GM23338 (cell line): ENCODE data around the gene WNT9A. TPM values are rescaled to one million over a fixed set of nuclear protein-coding genes. Genes with fewer than 3 reads are reported as not detected.

ENCODE experiments used
- ATAC-seq: fragments of 200-7000 bp; cut with Tn5 transposase; 3 replicates; pipeline ENCODE4 v1.9.1; 2020
- DNase-seq: peaks from one replicate; pipeline ENCODE4 v3.0.0-alpha.2; 2015; ENCODE audit warnings: low spot score
- H2AFZ ChIP-seq: fragments of 200-600 bp; sonication (generic); 2 replicates; pipeline ENCODE4 v1.8.0; 2016; ENCODE audit warnings: antibody characterized with exemption, mild to moderate bottlenecking, moderate library complexity
- H3F3A ChIP-seq: fragments of 200-600 bp; sonication (generic); replicated peaks from 2 replicates; pipeline ENCODE4 v1.8.0; 2017; ENCODE audit warnings: antibody characterized with exemption, mixed run types, low read depth
- H3K27ac ChIP-seq: fragments of 200-600 bp; sonication (generic); 2 replicates; pipeline ENCODE4 v1.6.1; 2016; ENCODE audit warnings: low read depth
- H3K27me3 ChIP-seq: fragments of 200-600 bp; sonication (generic); 2 replicates; pipeline ENCODE4 v1.8.0; 2016; ENCODE audit warnings: mild to moderate bottlenecking, mixed run types, moderate library complexity; ENCODE audit not compliant: insufficient read depth
- H3K36me3 ChIP-seq: fragments of 200-600 bp; sonication (generic); 2 replicates; pipeline ENCODE4 v1.8.0; 2016; ENCODE audit warnings: mild to moderate bottlenecking; ENCODE audit not compliant: insufficient read depth
- H3K4me1 ChIP-seq: fragments of 200-600 bp; sonication (generic); 2 replicates; pipeline ENCODE4 v1.8.0; 2016; ENCODE audit warnings: mild to moderate bottlenecking, moderate library complexity; ENCODE audit not compliant: insufficient read depth
- H3K4me2 ChIP-seq: fragments of 200-600 bp; sonication (generic); 2 replicates; pipeline ENCODE4 v1.7.1; 2017; ENCODE audit warnings: mixed run types
- H3K4me3 ChIP-seq: fragments of 200-600 bp; sonication (generic); 2 replicates; pipeline ENCODE4 v1.6.1; 2016; ENCODE audit warnings: mixed run types
- H3K79me2 ChIP-seq: fragments of 200-600 bp; sonication (generic); replicated peaks from 2 replicates; pipeline ENCODE4 v1.8.0; 2017; ENCODE audit warnings: mild to moderate bottlenecking; ENCODE audit not compliant: insufficient read depth
- H3K9me2 ChIP-seq: fragments of 200-600 bp; sonication (generic); 2 replicates; pipeline ENCODE4 v1.8.0; 2017; ENCODE audit not compliant: insufficient read depth
- H4K20me1 ChIP-seq: fragments of 200-600 bp; sonication (generic); replicated peaks from 2 replicates; pipeline ENCODE4 v1.8.0; 2017; ENCODE audit warnings: mild to moderate bottlenecking; ENCODE audit not compliant: insufficient read depth
- H3K27ac Mint-ChIP-seq: 2 replicates; pipeline ENCODE4 v1.8.0; 2020; ENCODE audit warnings: inconsistent platforms, mild to moderate bottlenecking, moderate library complexity, mixed read lengths
- H3K27me3 Mint-ChIP-seq: 3 replicates; pipeline ENCODE4 v1.8.0; 2022; ENCODE audit warnings: low read depth, mild to moderate bottlenecking, moderate library complexity, mixed read lengths, inconsistent platforms; ENCODE audit not compliant: insufficient read depth, poor library complexity
- H3K36me3 Mint-ChIP-seq: 3 replicates; pipeline ENCODE4 v1.8.0; 2021; ENCODE audit warnings: low read depth, mild to moderate bottlenecking, inconsistent platforms, moderate library complexity, mixed read lengths
- H3K4me1 Mint-ChIP-seq: 3 replicates; pipeline ENCODE4 v1.8.0; 2020; ENCODE audit warnings: mild to moderate bottlenecking, inconsistent platforms, mixed read lengths
- H3K4me3 Mint-ChIP-seq: 3 replicates; pipeline ENCODE4 v1.8.0; 2021; ENCODE audit warnings: moderate library complexity, mild to moderate bottlenecking, inconsistent platforms, mixed read lengths
- H3K9me3 Mint-ChIP-seq: 3 replicates; pipeline ENCODE4 v1.8.0; 2020; ENCODE audit warnings: moderate library complexity, mild to moderate bottlenecking, inconsistent platforms, mixed read lengths
- CREB1 ChIP-seq: fragments of 250-450 bp; sonication (Bioruptor Pico); IDR thresholded peaks from 2 replicates; pipeline ENCODE4 v1.5.0; 2020; ENCODE audit warnings: low read depth, mild to moderate bottlenecking, moderate library complexity
- POLR2AphosphoS5 ChIP-seq: IDR thresholded peaks from 2 replicates; pipeline ENCODE4 v1.6.1; 2016; ENCODE audit warnings: antibody characterized with exemption, low read depth
- ZNF331 ChIP-seq: fragments of 250-450 bp; sonication (Bioruptor Pico); IDR thresholded peaks from 2 replicates; pipeline ENCODE4 v1.5.0; 2020; ENCODE audit warnings: low read depth, mild to moderate bottlenecking, moderate library complexity
- polyA plus RNA-seq: library from polyadenylated mRNA; unstranded; fragments of >200 nt; fragmentation: Nextera tagmentation; extraction: Ambion mirVana; gene quantifications from 2 replicates; pipeline ENCODE4 v1.2.1, GENCODE V29; 2016
- total RNA-seq: library from RNA; depleted of rRNA; stranded (reverse); fragments of >200 nt; shearing (Covaris generic); gene quantifications from 2 replicates; pipeline ENCODE4 v1.2.3, GENCODE V29; 2014
- TF ChIP-seq, protein P1 (sequence below): fragments of 250-450 bp; sonication (Bioruptor Pico); IDR thresholded peaks from 2 replicates; pipeline ENCODE4 v1.5.0; 2020; ENCODE audit warnings: mild to moderate bottlenecking, moderate library complexity
- TF ChIP-seq, protein P2 (sequence below): IDR thresholded peaks from 2 replicates; pipeline ENCODE4 v1.6.1; 2016; ENCODE audit warnings: antibody characterized with exemption

WNT9A gene
- total and polyA plus RNA-seq, 2 experiments from 2014 or later, result 0.06 to 2.0 TPM

DNA sequence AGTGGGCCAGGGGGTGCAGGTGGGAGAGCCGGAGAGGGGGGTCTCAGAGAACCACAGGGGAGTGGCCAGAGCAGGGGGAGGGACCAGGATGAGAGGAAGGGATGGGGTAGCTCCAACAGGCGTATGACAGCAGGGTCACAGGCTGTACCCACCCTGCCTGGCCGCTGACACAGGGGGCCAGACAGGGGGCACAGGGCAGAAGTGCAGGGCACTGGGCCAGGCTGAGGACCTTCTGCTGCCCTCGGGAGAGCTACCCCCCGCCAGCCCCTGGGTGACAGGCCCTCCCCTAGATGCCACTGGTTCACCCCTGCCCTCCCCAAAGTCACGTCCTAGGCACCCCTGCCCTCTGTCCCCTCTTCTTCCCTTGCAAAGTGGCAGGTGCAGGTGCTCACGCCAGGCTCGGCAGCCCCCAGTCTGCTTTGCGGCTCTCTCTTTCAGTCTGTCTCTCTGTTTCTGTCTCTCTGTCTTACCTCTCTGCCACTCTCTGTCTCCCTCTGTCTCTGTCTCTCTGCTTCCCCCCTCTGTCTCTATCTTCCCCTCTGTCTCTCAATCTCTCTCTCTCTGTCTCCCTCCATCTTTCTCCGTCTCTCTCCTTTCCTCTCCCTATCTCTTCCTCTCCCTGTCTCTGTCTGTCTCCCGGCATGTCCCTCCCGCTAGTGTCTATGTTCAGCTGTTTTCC is 48.5 kb downstream of the WNT9A start (continued):
- TF ChIP-seq, protein P1, sequence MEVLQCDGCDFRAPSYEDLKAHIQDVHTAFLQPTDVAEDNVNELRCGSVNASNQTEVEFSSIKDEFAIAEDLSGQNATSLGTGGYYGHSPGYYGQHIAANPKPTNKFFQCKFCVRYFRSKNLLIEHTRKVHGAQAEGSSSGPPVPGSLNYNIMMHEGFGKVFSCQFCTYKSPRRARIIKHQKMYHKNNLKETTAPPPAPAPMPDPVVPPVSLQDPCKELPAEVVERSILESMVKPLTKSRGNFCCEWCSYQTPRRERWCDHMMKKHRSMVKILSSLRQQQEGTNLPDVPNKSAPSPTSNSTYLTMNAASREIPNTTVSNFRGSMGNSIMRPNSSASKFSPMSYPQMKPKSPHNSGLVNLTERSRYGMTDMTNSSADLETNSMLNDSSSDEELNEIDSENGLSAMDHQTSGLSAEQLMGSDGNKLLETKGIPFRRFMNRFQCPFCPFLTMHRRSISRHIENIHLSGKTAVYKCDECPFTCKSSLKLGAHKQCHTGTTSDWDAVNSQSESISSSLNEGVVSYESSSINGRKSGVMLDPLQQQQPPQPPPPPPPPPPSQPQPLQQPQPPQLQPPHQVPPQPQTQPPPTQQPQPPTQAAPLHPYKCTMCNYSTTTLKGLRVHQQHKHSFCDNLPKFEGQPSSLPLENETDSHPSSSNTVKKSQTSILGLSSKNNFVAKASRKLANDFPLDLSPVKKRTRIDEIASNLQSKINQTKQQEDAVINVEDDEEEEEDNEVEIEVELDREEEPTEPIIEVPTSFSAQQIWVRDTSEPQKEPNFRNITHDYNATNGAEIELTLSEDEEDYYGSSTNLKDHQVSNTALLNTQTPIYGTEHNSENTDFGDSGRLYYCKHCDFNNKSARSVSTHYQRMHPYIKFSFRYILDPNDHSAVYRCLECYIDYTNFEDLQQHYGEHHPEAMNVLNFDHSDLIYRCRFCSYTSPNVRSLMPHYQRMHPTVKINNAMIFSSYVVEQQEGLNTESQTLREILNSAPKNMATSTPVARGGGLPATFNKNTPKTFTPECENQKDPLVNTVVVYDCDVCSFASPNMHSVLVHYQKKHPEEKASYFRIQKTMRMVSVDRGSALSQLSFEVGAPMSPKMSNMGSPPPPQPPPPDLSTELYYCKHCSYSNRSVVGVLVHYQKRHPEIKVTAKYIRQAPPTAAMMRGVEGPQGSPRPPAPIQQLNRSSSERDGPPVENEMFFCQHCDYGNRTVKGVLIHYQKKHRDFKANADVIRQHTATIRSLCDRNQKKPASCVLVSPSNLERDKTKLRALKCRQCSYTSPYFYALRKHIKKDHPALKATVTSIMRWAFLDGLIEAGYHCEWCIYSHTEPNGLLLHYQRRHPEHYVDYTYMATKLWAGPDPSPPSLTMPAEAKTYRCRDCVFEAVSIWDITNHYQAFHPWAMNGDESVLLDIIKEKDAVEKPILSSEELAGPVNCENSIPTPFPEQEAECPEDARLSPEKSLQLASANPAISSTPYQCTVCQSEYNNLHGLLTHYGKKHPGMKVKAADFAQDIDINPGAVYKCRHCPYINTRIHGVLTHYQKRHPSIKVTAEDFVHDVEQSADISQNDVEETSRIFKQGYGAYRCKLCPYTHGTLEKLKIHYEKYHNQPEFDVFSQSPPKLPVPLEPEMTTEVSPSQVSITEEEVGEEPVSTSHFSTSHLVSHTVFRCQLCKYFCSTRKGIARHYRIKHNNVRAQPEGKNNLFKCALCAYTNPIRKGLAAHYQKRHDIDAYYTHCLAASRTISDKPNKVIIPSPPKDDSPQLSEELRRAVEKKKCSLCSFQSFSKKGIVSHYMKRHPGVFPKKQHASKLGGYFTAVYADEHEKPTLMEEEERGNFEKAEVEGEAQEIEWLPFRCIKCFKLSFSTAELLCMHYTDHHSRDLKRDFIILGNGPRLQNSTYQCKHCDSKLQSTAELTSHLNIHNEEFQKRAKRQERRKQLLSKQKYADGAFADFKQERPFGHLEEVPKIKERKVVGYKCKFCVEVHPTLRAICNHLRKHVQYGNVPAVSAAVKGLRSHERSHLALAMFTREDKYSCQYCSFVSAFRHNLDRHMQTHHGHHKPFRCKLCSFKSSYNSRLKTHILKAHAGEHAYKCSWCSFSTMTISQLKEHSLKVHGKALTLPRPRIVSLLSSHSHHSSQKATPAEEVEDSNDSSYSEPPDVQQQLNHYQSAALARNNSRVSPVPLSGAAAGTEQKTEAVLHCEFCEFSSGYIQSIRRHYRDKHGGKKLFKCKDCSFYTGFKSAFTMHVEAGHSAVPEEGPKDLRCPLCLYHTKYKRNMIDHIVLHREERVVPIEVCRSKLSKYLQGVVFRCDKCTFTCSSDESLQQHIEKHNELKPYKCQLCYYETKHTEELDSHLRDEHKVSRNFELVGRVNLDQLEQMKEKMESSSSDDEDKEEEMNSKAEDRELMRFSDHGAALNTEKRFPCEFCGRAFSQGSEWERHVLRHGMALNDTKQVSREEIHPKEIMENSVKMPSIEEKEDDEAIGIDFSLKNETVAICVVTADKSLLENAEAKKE (CRISPR knock-in tag), result no peak
- TF ChIP-seq POLR2AphosphoS5, result no peak
- no peak for TF ChIP-seq ZNF331

DNA sequence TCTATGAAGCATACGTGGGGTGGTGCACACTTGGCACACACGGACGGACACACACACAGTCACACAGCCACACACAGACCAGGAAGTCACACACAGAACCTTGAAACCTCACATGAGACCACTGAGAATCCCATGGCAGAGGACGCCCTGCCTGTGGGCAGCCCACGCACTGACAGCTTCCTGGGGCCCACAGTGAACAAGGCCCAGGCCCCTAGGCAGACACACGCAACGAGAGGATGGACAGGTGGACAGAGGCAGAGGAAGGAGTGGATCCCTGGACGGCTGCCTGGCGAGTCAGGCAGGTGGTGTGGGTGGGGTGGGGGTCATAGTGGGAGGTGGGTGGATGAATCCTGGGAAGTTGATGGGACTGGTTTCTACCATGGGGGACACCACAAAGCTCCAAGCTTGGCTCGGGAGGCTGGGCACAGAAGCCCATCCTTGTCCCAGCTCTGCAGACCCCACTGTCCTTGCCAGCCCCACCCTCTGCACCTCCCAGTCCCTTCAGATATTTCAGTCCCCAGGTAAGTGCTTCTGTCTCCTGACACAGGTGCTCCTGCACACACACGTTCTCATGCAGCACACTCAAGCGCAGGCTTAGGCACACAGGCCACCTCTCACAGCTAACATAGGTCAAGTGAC is 49.1 kb downstream of the WNT9A start:
- no peaks in the 10 kb centered on the region for H3K9me2 ChIP-seq
- no peaks in the 10 kb centered on the region for H3F3A ChIP-seq
- H4K20me1 ChIP-seq, result no peaks in the 10 kb centered on the region
- no peaks in the 10 kb centered on the region for H3K79me2 ChIP-seq
- no peaks in the 10 kb centered on the region for H3K36me3 ChIP-seq
- no peaks in the 10 kb centered on the region for H3K27me3 ChIP-seq
- Mint-ChIP-seq H3K4me1 (peaks cover 3% of the 10 kb centered on the region; the same call in 2 of the 3 replicates), H3K27ac (no peak overlapping the region), H3K36me3 (no peaks in the 10 kb centered on the region; the same call in 2 of the 3 replicates), H3K4me3 (no peak overlapping the region), H3K27me3 (peaks cover 24% of the 10 kb centered on the region), H3K9me3 (no peaks in the 10 kb centered on the region)
- ATAC-seq, result no peak
- no peak overlapping the region for H3K4me3 ChIP-seq
- no peak for DNase-seq
- no peak overlapping the region for H3K27ac ChIP-seq
- no peak overlapping the region for H3K4me2 ChIP-seq
- no peak overlapping the region for H2AFZ ChIP-seq
- H3K4me1 ChIP-seq, result no peaks in the 10 kb centered on the region
- TF ChIP-seq, protein P2, sequence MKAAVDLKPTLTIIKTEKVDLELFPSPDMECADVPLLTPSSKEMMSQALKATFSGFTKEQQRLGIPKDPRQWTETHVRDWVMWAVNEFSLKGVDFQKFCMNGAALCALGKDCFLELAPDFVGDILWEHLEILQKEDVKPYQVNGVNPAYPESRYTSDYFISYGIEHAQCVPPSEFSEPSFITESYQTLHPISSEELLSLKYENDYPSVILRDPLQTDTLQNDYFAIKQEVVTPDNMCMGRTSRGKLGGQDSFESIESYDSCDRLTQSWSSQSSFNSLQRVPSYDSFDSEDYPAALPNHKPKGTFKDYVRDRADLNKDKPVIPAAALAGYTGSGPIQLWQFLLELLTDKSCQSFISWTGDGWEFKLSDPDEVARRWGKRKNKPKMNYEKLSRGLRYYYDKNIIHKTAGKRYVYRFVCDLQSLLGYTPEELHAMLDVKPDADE, result no peak
- TF ChIP-seq, protein P1 (CRISPR knock-in tag), result no peak
- TF ChIP-seq CREB1 (CRISPR knock-in tag), result no peak
